HPDE6-E6E7 (cell line): ENCODE results near the gene BST1.
A peak's percentile ranks its signal among the peaks of the same experiment; 100 is the strongest.

Experiments
- DNase-seq: peaks from one replicate; pipeline ENCODE4 v3.0.0; 2011; ENCODE audit warnings: missing footprints; ENCODE audit errors: extremely low spot score

The BST1 gene

DNA sequence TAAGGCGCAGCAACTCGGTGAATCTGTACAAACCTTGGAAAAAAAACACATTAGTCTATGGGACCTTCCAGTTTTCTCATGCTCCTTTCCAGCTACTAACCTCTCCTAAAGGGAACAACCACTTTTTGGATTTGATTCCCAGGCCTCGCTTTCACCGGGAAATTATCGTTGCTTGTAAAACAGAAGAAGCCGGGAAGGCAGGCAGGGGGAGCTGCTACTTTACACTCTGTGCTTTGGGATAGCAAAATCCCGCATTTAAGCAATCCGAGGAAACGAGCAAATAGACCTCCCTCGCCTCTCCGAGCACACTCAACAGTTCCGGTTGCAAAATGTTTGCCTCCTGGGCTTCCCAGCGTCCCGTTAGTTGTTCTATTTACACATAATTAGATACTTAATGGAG is 76.4 kb downstream of the BST1 start:
- peak; percentile 26 for DNase-seq

DNA sequence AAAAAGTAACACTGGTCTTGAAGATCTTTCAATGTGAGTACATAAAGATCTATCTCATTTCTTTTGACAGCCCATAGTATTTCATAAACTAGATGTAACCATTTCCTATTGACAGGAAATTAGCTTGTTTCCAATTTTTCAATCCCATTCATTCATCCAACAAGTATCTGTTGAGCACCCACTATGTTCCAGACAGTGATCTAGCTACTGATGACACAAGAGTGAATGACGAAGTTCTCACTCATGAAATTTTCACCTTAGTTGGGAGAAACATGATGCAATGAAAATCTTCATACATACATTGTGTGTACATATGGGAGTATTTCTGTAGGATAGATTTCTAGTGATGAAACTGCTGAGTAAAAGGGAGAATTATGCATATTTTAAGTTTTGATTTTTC is 76.9 kb downstream of the BST1 start:
- no peak for DNase-seq

DNA sequence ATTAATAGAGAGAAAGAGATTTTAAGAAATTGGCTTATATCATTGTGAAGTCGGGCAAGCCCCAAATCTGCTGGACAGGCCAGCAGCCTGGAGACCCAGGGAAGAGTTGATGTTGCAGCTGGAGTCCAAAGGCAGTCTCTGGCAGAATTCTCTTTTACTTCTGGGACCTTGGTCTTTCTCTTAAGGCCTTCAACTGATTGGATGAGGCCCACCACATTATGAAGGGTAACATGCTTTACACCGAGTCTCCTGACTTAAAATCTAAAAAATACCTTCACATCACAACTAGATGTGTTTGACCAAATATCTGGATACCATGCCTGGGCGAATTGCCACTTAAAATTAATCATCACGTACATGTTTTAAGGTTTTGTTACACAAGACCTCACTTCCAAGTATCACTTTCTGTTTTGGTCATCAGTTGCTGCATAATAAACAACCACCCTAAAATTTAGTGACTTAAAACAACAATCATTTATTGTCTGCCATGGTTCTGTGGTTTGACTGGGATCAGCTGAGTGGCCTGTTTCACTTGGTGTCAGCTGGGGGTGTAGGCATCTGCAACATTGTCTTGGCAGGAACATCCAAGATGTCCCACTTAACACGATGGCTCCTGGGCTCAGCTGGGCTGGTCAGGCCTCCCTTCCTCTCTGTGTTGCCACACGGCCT is 78.7 kb downstream of the BST1 start:
- DNase-seq, result no peak
